COLO668 (cell line): ENCODE results near the gene FAM9A.
A peak's percentile ranks its signal among the peaks of the same experiment; 100 is the strongest.

Source experiments
- DNase-seq: peaks from one replicate; lab custom pipeline; 2025; ENCODE audit not compliant: unreplicated experiment; lab: John Stamatoyannopoulos, UW

Gene FAM9A

DNA sequence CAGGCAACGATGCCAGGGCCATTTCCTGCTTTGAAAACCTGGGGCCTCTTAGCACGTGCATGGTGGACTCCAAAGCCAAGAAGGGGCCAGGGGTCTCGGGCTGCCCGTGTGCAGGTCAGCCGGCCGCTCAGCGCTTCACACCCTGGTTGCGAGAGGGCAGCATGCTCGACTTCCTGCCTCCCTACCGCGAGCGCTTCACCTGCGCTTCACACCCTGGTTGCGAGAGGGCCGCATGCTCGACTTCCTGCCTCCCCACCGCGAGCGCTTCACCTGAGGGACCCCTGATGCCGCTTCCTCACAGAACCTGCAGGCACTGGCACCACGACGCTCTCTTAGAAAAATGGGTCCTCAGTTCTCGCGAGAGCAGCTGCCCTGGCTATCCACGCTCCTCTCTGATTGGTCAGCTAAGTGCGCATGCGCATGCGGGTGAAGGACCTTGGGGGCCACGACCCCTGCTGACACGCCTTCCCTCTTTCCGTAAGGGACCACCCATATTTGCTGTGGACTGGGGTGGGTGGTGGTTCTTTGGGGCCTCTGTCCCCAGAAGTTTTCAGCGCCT, at the start of gene FAM9A:
FAM9A (minus strand) TSS at position 343 of the 559 bp plus-strand sequence. CDS start 1,212 bp downstream, outside the sequence.
- DNase-seq: no peak

DNA sequence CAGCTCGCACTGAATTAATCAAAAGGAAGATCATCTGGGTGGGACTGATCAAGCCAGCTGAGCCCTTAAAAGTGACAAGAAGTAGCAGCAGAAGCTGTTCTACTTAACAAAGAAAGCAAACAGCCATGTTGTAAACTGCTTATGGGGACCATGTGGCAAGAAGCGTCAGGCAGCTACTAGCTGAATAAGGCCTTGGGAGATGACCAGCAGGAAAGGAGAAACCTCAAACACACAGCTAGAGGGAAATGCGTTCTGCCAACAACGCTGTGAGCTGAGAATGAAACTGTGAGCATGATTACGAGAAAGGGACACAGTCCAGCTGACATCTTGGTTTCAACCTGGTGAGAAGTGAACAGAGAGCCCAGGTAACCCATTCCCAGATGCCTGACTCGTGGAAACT, 49.3 kb upstream of the FAM9A start:
- no peak for DNase-seq

DNA sequence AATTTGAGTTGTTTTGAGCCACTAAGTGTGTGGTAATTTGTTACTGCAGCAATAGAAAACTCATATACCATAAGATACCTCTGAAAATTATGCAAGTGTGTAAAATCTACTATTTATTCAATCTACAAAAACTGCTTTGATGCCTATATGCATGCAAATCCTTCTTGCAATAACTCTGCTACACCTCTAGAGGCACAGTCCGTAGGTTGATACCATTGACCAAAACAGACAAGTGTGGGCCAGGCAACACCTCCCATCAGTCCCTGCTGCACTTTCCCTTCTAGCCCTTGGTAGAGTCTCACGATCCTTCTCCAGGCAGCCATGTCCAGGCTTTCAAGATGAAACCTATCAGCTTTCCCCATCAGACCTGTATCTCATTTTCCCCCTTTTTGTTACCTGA, 48.8 kb upstream of the FAM9A start:
- DNase-seq: no peak

DNA sequence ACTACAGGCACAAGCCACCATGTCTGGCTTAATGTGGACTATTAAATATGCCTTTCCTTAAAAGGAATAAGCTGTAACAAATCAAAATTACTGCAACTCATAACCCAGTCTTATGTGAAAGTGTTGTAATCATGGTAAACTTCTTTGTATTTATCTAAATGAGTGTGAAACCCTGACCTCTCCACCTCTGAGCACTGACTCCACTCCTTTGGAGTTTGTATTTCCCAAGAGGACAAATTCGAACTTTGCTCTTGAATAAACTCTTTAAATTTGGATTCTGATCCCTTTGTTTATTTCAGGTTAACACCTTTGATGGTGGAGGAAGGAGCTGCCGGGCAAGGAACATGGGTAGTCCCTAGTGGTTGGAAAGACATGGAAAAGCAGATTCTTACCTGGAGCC, 48.3 kb upstream of the FAM9A start:
- no peak for DNase-seq

DNA sequence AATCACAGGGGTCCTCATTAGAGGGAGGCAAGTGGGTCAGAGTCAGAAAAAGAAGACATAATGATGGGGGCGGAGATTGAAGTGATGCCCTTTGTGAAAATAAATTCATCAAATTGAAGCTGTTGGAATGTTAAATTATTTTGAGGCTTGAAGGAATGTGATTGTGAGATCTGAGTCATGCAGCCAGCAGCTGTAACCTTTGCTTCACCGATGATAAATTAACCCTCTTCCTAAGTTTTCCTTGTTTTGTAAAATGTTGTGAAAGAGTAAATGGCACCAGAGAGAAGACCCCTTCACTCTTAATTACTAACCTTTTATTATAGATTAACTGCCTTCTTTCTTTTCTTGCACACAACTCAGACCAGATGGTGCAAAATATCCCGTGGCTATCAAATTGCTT, 47.7 kb upstream of the FAM9A start:
- no peak for DNase-seq

DNA sequence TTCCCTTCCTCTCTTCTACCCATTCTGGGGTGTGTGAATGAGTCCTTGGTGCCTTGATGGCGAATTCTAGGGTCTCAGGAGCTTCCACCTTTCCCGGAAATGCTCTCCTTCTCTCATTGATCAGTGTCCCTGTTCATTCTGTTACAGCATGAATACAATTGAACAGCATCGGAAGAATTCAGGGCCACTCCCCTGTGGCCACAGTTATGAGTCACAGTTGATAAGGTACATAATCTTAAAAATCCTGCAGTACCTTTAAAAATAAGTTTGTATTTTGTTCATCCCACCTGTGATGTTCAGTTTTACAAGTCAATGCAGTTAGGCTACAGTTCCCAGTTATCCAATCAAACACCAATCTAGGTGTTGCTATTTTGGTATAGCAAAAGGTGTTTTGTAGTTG, 47.3 kb upstream of the FAM9A start:
- no peak for DNase-seq

DNA sequence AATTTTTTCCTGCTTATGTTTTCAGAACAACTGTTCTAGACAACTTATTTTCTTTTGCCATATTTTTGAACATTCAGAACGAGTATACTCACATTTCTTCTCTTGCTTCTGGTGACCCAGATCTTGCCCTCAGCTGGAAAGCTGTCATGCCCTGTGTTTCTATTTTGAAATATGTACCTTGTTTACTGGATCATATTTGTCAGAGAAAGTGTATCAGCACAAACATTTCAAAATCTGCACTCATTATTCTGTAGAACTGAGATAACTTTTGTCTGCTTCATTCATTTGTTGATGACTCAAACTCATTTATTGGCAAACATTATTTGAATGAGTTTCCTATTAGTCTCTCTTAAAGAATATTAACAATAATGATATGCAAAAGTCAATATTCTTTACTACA, 46.2 kb upstream of the FAM9A start:
- DNase-seq: no peak

DNA sequence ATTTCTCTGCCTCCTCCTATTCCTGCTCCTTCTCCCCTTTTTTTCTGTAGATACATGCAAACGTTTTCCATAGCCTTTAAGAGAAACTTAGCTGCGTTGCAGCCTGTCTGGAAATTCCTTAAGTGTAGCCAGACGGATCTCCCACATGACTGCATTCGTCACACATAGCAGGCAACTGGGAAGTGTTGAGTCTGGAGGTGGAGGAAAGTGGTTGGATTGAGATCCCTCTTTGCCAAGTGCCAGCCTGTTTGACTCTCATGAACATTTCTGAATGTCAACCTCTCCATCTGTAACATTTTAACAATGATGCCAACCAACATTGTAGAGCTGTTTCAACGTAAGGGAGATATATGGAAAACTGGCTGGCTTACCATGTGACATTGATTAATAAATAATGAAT, 45.1 kb upstream of the FAM9A start:
- DNase-seq: no peak

DNA sequence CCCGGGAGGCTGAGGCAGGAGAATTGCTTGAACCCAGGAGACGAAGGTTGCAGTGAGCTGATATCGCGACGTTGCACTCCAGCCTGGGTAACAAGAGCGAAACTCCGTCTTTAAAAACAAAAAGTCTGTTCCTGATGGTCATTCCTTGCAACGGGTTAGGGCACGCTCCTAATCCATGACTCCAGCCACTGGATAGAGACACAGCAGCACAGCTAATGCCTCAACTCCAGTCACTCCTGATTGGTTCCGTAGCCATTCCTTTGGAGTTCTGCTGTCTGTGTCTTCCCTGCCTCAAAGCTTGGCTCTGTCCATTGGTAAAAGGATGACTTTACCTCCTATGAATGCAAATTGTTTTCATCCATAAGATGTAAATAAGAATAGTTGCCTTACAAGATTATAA, 44.3 kb upstream of the FAM9A start:
- no peak for DNase-seq

DNA sequence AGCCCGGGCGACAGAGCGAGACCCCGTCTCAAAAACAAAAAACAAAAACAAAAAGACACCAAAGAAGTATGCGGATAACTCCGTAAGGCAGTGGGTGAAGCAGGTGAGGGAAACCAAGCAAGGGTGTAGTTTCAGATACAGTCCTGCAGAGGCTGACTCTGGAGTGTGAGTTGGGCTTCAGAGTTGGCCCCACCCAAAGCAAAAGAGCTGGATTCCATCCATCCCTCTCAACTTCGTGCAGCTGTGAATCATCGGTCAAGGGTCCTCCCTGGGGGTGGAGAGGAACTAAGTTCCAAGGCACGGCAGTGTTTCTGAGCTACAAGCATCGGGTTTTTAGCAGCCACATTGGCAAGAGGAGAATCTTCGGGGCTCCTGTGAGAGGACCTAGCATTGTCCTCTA, 43.9 kb upstream of the FAM9A start:
- DNase-seq: no peak

DNA sequence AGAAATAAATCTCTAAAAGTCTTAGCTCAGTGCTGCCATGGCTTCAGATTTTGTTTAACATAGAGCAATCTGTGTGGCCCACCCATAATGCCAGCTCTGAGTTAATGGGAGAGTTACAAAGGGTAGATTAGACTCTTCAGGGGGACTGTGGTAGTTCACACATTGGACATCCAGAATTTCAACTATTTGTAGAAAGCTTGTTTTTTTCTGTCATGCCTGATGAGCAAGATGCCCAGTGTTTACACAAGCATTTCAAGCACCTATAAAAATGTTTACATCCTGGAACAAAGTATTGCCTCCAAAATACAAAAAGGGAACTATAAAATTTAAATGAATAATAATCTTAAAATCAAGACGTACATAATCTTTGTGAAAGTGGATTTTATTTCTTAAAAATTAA, 43.0 kb upstream of the FAM9A start:
- no peak for DNase-seq

DNA sequence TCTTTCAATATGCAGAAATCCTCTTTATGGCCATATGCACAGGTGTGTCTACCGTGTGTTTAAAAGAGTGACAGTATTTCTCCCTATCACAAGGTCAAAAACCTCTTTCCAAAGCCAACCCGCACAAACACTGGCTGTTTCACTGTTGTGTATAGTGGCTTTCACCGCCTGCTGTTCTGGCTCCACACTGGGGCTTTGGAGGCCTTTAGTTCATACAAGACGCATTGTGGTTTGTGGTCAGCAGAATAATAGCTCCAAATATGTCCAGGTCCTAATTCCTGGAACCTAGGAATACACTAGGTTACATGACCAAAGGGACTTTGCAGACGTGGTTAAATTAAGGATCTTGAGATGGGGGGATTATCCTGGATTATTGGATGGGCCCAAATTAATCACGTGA, 40.7 kb upstream of the FAM9A start:
- DNase-seq: no peak

DNA sequence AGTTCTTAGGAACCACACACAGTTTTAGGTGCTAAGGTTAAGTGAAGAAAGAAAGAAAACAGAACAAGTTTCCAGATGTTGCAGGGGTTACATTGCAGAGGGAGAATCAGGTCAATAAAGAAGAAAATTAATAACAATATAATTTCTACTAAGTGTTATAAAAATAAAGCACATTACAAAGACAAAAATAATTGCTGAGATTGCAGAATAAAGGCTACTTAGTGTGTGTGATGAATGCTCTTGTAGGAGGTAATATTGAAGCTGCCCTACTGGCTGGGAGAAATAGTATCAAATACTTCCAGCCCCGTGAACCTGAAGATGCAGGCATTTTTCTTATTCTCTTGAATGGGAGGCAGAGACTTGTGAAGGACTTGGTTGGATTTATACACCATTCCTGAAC, 33.2 kb upstream of the FAM9A start:
- DNase-seq: no peak

DNA sequence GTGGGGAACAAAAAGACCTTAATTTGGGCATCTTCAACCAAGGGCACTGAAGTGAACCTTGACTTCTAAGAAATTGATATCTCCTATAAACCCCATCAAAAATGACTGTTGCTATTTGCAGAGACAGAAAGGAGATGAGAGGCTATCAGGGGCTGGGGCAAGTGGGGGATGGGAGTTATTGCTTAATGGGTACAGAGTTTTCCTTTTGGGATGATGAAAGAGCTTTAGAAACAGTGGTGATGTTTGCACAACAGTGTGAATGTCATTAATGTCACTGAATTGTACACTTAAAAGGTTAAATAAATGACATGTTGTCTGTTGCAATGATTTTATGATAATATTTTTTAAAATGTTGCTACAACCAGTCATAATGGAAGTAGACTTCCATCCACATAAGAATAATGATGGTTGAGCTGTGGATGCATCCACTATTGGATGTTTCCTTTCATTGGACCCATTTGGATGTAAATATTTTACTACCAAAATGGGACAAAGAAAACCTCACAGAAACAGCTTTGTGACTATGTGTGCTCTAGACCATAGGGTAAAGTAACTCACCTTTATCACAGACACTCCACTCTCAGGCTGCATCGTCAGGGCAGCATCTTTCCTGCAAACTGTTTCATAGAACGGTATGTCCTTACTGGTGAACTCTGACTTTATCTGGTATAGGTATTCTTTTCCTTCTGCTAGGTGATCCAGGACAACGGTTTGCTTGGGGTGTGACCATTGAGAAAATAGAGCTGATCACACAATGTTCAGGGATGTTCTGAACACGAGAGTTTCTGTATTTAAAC, 31.6 kb upstream of the FAM9A start:
- no peak for DNase-seq

DNA sequence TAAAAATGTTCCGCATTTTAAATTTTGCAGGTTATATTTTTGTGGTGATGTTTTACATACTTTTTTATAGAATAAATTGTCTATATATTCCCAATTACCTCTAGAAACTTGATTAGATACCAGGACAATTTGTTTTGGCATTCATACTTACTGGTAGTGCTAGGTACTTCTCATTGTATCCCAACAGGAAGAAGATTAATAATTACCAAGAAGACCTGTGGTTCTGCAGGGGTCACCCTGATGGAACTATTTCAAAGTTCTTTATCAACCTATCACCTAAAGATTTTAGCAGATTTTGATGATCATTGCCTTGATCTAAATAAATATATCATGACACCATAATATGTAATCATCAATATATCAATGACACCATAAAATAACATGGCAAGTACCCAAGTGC, 22.5 kb upstream of the FAM9A start:
- DNase-seq: no peak

DNA sequence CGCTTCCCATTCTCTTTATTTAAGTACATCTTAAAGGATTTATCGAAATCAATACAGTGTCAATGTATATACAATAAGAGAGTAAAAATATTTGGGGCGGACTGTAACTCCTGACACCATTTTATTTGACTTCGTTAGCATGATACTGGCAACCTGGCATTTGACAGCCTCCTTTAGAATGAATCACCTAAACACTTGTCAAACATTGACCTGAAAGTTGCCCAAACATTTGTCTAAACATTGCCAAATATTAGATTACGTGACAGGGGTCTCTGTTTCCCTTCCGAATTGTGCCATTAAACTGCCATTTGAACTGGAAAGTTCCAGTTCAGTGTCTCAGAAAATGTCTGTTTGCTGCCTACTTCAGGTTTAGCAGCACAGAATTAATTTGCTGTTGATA, 20.8 kb upstream of the FAM9A start:
- DNase-seq: no peak

DNA sequence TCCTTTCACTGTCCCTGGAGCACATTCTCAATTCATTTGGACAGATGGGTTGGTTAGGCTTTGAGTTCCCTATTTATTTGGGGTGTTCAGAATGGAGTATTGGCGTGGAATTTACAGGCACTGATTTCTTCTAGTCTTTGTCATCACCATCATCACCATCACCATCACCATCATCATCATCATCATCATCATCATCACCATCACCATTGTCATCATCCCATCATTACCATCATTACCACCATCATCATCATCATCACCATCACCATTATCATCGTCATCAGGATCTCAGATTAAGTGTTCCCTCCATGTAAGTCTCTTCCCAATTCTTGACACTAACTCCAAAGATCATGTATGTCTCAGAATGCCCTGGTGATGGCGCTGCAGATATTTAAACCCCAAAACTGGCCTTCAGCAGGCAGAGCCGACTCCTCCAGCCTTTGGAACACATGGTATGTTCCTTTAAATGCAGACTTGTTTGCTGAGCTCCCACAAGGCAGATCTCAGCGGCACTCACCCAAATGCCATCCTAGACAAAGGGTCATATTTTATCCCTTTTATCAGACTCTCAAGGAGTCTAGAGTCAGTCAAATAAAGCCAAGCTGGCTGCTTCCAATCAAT, 19.8 kb upstream of the FAM9A start:
- peak; percentile 5 for DNase-seq

DNA sequence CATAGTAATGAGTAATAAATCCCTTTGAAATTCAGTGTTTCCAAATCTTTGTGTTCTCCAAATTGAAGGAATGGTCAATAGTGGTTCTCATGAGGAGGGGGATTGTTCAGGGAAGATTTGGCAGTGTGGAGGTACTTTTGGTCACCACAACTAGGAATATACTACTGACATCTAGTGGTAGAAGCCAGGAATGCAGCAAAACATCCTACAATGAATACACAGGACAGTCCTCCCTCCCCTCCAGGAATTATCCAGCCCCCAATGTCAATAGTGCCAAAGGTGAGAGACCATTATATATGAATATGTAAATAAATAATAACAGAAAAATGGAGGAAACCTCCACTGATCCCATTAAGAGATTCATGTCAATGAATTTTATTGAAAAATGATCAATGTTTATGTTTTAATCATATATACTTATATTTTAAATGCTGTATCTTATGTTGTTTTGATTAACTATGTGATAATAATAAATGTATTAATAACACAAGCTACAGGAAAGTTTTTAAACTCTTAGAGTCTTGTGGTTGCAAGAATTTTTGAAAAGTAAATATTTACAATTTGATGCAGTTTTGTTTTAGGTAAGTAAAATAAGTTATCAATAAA, 14.4 kb upstream of the FAM9A start:
- peak; percentile 41 for DNase-seq

DNA sequence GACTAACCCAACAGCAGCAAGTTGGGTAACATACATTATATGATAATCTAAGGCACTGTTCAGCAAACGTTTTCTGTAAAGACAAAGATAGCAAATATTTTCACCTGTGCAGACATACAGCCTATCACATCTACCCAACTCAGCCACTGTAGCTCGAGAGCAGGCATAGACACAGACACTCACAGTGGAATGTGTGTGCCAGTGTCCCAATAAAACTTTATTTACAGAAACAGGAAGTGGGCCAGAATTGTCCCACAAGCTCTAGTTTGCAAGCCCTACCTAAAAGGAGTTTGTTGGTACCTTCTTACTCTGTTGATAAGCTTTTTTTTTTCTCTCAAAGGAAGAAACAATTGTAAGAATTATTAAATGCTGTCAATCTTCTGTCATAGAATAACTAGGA, 11.9 kb upstream of the FAM9A start:
- DNase-seq: no peak

DNA sequence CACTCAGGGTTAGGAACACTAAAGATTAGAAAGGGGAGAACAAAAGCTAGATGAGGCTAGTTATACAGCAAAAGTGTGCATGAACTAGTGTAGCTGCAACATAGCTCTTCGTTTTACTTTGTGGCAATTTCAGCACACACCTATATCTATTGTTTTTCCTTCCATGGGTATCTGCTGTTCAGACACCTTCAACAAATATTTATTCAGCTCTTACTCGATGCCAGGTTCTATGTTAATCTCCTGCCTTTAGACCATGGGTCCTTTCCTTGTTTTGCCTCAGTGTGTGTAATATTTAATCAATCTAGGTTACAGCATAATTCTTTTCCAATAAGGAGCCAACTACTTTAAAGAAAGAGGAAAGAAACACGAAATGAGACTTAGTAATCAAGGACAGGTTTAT, 10.4 kb upstream of the FAM9A start:
- no peak for DNase-seq

DNA sequence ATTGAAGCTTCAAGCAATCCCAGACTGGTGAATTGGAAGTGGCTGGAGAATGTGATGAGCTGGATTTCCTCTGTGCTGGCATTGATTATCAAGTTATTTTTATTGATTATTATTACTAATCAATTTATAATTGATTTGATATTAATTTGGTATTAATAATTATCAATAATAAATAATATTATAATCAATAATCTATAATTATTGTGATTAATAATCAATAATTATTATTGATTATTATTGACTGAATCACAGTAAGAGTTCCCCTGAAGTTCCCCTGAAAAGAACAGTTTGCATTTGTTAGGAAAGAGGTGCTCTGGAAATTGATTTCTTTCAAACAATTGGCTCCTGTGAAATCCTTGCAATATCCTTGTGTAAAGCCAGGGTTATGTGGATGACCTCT, 7.5 kb upstream of the FAM9A start:
- DNase-seq: no peak

DNA sequence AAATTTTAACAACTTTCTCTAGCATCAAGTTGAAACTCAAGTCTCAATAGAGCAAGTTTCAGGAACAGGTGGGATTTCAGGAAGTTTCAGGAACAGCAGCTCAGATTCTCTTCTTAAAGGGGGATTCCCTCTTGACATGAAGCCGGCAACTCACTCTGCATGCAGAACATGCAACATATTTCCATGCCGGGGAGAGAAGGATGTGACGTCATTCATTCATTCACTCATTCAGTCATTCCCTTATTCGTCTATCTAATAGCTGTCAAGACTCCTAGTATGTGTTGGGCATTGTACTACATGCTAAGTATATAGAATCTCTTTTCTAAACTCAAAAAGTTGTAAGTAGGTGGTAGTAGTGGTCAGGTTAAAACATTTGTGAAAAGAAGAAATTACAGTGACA, 4.8 kb upstream of the FAM9A start:
- no peak for DNase-seq
